Measurements from ENCODE around the gene OR1E2.
"Not testable (repeated sequence)": the region's sequence is repeated elsewhere in the genome, so short reads cannot be mapped to it uniquely, and the experiment has no call there.

OR1E2 gene, protein sequence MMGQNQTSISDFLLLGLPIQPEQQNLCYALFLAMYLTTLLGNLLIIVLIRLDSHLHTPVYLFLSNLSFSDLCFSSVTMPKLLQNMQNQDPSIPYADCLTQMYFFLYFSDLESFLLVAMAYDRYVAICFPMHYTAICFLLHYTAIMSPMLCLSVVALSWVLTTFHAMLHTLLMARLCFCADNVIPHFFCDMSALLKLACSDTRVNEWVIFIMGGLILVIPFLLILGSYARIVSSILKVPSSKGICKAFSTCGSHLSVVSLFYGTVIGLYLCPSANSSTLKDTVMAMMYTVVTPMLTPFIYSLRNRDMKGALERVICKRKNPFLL

DNA sequence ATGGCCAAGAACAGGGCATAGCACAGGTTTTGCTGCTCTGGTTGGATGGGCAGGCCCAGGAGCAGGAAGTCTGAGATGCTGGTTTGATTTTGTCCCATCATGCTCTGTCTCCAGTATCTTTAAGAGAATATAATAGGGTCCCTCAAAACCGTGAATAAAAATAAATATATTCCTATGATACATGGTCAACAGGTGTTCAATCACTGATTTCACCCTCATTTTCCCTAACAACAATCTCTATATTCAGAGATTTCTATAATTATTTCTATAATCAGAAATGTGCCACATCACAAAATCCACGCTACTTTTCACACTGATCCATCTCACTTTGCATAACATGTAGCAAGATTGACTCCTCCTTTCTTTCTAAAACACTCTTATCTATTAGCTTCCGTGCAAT, at the start of gene OR1E2:
TSS of gene OR1E2 (minus strand) at position 101 of the 400 bp plus-strand sequence. CDS start at position 101, 0 bp downstream.
- DNase-seq (ENCODE audit: low read depth, low spot score), result no peak

DNA sequence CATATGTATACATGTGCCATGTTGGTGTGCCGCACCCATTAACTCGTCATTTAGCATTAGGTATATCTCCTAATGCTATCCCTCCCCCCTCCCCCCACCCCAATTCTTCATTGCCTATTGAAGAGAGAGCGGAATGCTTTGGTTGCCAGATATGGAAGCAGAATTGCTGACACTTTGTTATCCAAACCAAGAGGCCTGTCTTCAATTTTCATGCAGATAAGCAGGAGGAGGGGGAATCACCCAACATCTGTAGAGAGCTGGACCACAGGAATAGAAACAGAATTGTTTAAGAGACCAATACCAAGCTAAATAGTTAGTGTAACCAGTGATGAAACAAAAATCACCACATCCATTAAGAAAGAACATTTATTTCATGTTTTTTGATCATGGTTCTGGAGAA, 49.2 kb upstream of the OR1E2 start:
- no peak for DNase-seq (ENCODE audit: low read depth, low spot score)

DNA sequence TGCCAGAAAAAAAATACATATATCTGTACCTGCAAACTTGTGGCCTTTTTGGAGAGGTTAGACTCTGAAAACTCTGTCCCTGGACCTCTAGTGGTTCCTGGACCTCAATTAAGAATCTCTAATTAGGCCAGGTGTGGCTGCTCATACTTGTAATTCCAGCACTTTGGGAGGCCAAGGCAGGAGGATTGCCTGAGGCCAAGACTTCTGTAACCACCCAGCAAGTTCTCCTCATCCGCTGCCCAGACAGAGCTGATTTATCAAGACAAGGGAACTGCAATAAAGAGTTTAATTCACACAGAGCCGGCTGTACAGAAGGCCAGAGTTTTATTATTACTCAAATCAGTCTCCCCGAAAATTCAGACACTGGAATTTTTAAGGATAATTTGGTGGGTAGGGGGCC, 46.3 kb upstream of the OR1E2 start:
- DNase-seq (ENCODE audit: low read depth, low spot score), result no peak

DNA sequence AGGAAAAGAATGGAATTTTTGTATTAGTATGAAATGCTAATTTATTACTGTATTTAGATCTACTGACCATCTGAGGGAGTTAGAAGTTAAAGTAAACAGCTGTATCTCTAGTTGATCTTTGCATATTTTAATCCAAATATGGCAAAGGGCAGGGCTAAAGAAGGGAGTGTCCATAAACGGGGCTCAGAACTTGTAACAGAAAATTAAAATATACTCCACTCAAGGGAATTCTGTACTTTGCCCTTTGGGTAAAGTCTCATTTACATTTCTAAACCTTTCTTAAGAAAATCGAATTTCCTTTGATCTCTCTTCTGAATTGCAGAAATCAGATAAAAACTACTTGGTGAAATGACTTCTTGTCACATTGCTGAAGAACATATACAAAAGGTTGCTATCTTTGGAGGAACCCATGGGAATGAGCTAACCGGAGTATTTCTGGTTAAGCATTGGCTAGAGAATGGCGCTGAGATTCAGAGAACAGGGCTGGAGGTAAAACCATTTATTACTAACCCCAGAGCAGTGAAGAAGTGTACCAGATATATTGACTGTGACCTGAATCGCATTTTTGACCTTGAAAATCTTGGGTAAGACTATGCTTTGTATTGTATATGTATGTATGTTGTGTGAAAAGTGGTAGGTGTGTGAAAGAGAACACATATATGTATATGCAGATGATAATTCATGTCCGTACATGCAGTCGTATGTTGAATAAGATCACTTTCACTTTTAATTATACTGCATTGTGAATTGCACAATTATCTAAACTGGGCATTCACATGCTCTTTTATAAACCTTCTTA, 42.4 kb upstream of the OR1E2 start, which contains the start of gene ASPA:
TSS of gene ASPA (plus strand) at position 186 of the 799 bp plus-strand sequence. CDS start at position 349, 163 bp downstream.
- DNase-seq (ENCODE audit: low read depth, low spot score), result no peak

DNA sequence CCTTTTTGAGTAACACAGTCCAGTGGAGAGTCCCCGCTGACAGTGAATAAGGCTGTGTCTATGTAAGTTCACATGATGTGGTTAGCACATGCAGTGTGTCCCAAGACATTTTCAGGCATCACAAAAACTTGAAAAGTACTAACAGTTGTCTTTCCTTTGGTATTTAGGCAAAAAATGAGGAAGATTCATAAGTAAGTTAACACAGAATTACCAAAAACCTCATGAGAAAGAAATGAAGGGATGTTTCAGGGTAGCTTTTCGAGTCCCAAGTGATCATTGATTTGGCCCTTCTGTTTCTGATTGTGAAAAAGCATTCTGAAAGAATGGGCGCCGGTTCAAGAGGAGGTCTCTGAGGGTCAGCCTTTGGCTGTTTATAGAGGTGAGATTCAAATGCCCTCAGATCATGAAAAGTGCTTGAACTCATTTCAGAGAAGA, 41.6 kb upstream of the OR1E2 start:
- no peak for DNase-seq (ENCODE audit: low read depth, low spot score)

DNA sequence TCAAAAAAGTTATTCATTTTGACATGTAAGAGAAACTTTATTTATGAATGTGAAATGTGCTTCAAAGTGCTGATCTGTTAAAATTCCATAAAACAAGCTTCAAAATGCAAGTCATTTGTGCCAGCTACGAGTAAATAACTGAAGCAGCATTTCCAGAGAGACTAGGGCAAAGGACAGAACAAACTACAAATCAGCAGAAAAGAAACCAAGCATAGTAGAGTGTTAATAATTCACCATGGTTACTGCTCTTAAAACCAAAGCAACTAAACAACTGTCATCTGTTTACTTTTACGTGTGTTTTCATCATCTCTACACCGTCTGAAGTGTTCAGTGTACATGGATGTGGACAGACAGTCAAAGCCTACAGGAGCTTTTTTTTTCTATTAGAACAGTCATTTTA, 40.6 kb upstream of the OR1E2 start:
- no peak for DNase-seq (ENCODE audit: low read depth, low spot score)

DNA sequence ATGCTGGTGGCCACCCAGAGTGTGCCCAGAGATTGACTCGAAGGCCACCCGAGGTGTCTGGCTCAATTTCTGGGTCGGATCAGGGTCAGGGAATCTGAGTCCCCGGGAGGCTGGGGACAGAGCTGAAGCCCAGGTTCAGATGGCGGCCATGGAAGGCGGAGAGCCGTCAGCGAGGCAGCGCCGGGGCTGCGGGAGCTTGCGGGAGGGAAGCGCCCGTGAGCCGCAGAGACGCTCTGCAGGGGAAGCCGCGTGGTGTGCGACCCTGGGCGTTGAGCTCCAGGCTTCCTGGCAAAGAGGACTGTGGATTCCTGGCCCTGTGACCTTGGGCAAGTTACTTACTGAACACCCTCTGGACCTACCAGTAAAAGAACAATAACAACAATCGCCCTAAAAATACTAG, 38.5 kb upstream of the OR1E2 start:
- no peak for DNase-seq (ENCODE audit: low read depth, low spot score)

DNA sequence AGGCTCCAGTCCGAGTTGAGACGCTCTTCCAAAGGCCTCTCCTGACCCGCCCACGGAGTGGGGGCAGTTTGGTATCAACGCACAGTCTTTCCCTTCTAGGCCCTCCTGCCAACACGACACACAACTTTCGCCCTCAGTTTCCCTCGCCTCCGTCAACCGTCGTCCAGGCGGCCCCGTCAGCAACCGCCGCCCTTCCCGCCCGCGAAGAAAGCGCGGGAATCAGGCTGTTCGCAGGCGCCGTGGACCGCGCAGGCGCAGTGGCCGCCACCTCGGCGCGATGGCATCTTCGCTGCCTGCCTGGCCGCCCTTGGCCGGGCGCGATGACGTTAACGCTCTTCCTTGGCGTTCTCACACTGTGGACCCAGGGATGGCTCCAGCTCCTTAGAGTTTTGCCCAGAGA, 38.0 kb upstream of the OR1E2 start, which contains the start of gene SPATA22:
TSS of gene SPATA22 (minus strand) at position 221 of the 400 bp plus-strand sequence. CDS start 2,494 bp downstream, outside the sequence.
- no peak for DNase-seq (ENCODE audit: low read depth, low spot score)

DNA sequence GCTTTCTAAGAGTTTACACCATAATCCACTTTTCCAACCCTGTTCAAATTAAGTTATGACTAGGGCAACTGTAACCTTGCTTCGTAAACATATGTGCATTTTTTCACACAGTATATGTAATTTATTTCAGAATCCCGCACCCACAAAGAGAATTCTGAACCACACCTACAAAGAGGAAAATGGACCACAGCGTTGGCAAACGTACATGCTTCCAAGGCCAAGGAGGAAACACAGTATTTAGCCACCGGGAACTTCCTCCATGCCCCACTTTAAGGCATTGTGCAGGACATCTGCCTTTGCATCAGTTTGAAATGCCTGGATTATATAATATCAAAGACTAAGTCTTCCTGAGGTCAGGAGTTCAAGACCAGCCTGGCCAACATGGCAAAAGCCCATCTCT, 35.9 kb upstream of the OR1E2 start:
- DNase-seq (ENCODE audit: low read depth, low spot score), result no peak

DNA sequence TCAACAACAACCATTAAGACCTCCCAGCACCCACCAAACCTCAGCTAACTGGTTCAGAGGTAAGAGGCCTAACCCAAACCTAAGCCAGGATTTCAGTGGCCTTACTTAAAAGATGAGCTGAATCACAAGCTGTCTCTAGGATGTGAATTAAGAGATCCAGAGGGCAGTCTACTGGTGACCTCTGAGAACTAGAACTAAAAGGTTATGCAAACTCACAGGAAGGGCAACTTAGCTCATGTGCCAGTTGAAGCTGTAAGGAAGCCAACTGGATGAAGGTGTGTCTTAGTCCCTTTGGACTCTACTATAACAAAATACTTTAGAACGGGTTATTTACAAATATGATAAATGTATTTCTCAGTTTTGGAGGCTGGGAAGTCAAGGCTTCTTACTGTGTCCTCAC, 32.7 kb upstream of the OR1E2 start:
- not testable (repeated sequence) for DNase-seq (ENCODE audit: low read depth, low spot score)

DNA sequence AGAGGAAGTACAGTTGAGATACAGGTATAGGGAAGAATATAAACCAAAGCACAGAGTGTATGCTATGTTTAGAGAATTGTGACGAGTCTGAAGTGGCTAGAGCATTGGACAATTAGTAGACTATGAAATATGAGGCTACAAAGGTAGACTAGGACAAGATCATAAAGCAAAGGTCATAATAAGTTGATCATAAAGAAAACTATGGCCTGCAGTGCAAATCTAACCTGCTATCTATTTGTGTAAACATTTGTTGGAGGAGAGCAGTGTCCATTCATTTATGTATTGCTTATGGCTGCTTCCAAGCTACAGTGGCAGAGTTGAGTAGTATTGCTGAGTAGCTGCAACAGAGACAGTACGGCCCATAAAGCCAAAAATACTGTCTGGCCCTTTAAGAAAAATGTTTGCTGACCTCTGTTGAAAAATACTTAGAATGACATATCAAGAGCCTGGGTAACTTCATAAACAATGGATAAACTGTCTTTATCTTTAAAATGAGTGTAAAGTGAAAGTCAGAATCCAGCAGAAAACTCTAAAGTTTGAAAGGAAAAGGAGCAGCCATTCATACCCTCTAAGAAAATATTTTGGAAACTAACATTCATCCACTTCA, 14.5 kb upstream of the OR1E2 start:
- DNase-seq (ENCODE audit: low read depth, low spot score), result no peak

DNA sequence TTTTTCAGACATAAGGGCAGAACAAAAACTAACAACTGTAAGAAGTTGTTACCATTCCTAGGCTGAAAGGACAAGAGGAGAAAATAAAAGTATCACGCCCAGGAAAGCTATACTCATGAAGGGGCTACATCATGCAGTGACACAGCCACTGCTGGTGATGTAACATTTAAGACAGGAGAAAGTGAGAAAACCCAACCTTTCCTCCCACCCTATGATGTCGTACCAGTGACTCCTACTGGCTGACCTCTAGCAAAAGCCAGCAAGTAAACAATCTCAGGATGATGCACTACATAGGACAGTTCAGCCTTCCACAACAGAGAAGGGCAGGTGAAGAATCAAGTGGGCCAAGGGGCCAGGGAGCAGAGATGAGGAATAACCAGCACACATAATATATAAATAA, 14.0 kb upstream of the OR1E2 start:
- no peak for DNase-seq (ENCODE audit: low read depth, low spot score)

DNA sequence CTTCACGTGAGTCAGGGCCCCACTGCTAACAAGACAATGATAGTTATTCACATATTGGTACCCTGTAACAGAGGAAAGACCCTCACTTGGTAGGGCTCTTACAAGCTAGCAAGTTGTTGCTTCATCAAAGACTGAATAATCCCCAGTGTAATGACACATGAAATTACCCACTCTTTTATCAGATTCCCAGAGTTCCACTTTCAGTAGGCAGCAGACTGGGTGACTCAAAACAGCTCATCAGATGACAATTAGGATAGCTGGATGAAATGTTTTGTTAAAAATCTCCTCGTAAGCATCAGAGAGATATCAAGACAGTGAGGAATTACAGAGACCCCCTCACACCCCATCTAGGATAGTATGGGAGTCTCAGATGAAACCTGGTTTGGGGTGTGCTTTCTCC, 6.8 kb upstream of the OR1E2 start:
- no peak for DNase-seq (ENCODE audit: low read depth, low spot score)

DNA sequence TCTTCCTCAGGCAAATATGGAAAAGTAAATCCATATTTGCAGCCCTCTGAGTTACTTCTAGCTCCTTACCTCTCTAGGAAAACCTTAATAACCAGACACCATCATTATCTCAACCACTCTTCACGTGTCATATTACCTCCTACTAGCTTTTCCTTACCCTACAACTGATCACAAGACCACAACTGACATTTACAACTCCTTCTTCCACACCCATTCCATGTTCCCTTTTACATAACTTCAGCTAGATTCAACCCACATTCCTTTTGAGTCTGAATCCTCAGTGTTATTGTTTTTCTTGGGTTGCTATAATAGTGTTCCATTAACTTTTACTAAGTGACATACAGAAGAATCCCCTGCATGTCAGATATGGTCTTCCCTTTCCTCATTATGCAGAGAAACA, 4.7 kb upstream of the OR1E2 start:
- no peak for DNase-seq (ENCODE audit: low read depth, low spot score)

DNA sequence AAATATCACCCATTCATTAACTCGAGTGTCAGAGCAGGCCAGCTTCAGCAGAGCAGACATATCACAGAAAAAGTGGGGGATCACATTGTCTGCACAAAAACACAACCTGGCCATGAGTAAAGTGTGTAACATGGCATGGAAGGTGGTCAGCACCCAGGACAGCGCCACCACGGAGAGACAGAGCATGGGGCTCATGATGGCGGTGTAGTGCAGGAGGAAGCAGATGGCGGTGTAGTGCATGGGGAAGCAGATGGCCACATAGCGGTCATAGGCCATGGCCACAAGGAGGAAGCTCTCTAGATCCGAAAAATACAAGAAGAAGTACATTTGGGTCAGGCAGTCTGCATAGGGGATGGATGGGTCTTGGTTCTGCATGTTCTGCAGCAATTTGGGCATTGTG, 426 bp downstream of the OR1E2 start:
- not testable (repeated sequence) for DNase-seq (ENCODE audit: low read depth, low spot score)

DNA sequence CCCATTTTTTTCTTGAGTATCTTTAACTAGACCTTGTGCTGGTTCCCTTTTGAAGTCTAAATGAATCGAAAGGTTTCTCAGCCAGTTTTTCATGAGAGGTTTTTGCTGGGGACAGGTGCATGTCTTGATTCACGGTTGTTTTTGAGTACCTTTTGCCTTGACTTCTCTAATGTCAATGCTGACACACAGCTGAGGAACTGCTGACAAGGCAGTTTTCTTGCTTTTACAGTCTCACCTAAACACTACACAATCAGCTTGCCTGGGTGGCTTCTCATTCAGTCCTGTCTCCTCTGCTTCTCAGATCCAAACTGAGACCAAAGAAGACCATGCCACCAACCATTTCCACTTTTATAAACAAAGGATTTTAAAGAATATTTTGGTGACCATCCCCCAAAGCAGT, 15.4 kb downstream of the OR1E2 start:
- DNase-seq (ENCODE audit: low read depth, low spot score), result no peak

DNA sequence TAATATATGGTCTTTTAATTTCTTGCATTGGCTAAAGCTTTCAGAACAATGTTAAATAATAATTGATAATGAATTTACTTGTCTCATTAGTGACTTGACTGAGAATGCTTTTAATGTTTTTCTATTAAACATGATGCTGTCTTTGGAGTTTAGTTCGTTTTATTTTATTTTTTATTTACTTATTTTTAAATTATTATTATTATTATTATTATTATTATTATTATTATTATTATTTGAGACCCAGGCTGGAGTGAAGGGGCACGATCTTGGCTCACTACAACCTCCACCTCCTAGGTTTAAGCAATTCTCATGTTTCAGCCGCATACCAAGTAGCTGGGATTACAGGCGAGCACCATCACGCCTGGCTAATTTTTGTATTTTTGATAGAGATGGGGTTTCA, 18.0 kb downstream of the OR1E2 start:
- no peak for DNase-seq (ENCODE audit: low read depth, low spot score)

DNA sequence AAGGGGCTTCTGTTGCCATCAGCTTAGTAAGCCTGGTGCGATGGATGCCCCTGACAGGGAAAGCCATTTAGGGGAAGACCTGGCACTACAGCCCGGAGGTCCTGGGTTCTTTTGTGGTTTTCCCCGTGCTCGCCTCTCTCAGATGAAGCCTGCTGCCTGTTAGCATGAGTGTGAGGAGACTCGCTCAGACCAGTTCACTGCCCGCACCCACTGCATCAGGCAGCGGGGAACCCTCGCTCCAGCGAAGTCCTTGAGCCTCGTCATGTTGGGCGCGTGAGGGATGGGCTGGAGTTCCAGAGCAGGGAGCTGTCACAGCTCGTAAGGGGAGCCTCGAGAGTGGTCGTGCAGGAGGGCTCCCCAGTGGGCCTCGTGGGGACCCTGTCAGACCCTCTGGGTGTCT, 21.4 kb downstream of the OR1E2 start:
- DNase-seq (ENCODE audit: low read depth, low spot score), result not testable (repeated sequence)

DNA sequence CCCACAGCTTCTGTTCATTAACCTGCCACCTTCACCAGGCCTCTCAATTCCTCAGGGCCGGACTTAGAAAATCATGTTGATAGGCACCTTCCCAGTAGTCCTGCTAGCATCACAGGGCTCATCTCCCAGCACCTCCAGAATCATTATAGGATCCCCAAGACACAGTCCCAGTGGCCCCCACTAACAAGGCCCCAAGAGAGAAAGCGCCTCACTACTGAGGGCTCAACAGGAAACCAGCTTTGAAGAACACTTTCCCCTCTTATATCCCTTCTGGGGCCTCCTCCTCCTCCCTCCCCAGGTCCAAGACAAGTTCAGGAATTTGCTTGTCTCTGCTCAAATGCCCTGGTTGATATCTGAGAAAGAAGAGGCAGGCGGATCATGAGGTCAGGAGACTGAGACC, 22.6 kb downstream of the OR1E2 start, which contains the start of gene OR3A3:
TSS of gene OR3A3 (plus strand) at position 301 of the 400 bp plus-strand sequence.
- no peak for DNase-seq (ENCODE audit: low read depth, low spot score)

DNA sequence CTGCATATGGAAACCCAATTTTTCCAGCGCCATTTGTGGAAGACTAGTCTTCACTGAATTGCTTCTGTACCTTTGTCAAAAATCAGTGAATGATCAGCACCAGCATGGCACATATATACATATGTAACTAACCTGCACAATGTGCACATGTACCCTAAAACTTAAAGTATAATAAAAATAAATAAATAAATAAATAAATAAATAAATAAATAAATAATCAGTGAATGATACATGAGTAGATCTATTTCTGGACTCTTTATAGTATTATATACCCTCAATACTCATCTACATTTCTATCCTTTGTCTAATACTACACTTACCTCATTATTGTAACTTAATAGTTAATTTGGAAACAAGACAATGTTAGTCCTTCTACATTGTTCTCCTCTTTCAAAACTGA, 29.8 kb downstream of the OR1E2 start:
- not testable (repeated sequence) for DNase-seq (ENCODE audit: low read depth, low spot score)

DNA sequence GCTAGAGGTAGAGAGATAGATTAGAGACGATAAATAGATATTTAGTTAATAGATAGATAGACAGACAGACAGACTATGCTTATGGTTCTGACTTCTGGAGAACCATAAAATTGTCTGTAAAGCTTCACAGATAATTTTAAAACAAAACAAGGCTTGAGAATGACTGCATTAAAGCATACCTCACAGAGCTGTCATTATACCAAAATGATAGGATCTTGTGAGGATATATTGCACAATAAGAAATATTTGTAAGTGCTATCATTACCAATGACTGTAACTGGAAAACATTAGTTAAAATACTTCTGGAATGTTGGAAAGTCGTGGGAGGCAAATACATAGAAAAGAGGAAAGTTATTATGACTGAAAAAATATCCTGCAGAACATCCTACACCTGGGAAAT, 31.9 kb downstream of the OR1E2 start:
- DNase-seq (ENCODE audit: low read depth, low spot score), result no peak

DNA sequence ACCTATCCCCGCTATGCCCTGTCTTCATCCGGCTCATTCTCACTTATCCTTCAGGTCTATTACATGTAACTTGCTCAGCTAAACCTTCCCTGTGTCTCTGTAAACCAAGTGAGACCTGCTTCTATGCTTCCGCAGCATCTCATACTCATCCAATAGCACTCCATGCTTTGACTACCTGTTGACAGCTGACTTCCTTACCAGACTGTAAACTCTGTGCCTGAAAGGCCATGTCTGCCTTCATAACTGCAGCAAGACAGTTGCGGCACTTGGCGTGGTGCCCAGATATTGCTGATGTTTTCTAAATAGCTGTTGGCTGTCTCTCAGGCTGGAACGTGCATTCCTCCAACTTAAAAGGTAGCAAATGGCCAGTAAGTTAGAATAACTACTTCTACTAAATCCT, 33.6 kb downstream of the OR1E2 start:
- no peak for DNase-seq (ENCODE audit: low read depth, low spot score)

Measured in brain pericyte (primary cell).